Body of pancreas (tissue), 4 donors: Measurements from ENCODE around the gene PDIA4. TPM values are rescaled to one million over a fixed set of nuclear protein-coding genes. Genes with fewer than 3 reads are reported as not detected.

ENCODE experiments used
- ATAC-seq: fragments of 150-250 bp; one replicate; pipeline ENCODE4 v1.9.1; 2016
- DNase-seq, 4 donors: peaks; one replicate each; pipeline ENCODE4 v3.0.0-alpha.2; 2019
- H3K27ac ChIP-seq, 4 donors: fragments of 200-600 bp; sonication (generic); 1 replicate in 3 of 4; 2 replicates in 1 of 4; pipeline versions ENCODE4 v1.5.1 to v1.6.1; 2016 to 2019; ENCODE audit warnings: mild to moderate bottlenecking in 1 of 4, mixed read lengths in 1 of 4, moderate library complexity in 1 of 4
- H3K27me3 ChIP-seq, 2 donors: fragments of 200-600 bp; sonication (generic); one replicate each; pipeline ENCODE4 v1.6.0; 2016; ENCODE audit warnings: mild to moderate bottlenecking in 1 of 2
- H3K36me3 ChIP-seq, 2 donors: fragments of 200-600 bp; sonication (generic); replicated peaks in 1 of 2; 2 replicates each; pipeline ENCODE4 v1.5.1; 2016; ENCODE audit warnings: low read depth in 2 of 2; ENCODE audit not compliant: insufficient read depth in 1 of 2
- H3K4me1 ChIP-seq: fragments of 200-600 bp; sonication (generic); one replicate; pipeline ENCODE4 v1.6.0; 2016
- H3K4me3 ChIP-seq, 2 donors: fragments of 200-600 bp; sonication (generic); 1 replicate in 1 of 2; 2 replicates in 1 of 2; pipeline ENCODE4 v1.5.1; 2016 to 2019
- H3K9me3 ChIP-seq, 3 donors: fragments of 200-600 bp; sonication (generic); 1 replicate in 2 of 3; 2 replicates in 1 of 3; pipeline ENCODE4 v1.5.1; 2016
- POLR2A ChIP-seq, 3 donors: fragments of 450-650 bp; IDR thresholded peaks; one replicate each; pipeline ENCODE4 v1.6.1; 2016; ENCODE audit warnings: antibody characterized with exemption in 3 of 3, mild to moderate bottlenecking in 2 of 3
- WGBS, 2 donors: methylation state at CpG; one replicate each; pipeline ENCODE4 v1.1.5; 2017; 5-methylcytosine and 5-hydroxymethylcytosine counted together
- intact Hi-C: fragments of 100-400 bp; cut with DNase I; formaldehyde crosslinking; loops from one replicate; pipeline ENCODE4 v1.15.1; 2023
- total RNA-seq, 2 donors: library from RNA; depleted of rRNA; stranded (reverse); fragments of >200 nt; gene quantifications; one replicate each; pipeline ENCODE4 v1.1.0, GENCODE V29; 2016
- TF ChIP-seq, protein P1 (sequence below), 7 experiments: fragments of 450-650 bp in 4 of 7; fragments of 200-600 bp in 3 of 7; sonication (generic) in 3 of 7; IDR thresholded peaks; one replicate each; pipeline ENCODE4 v1.5.1; 2016 to 2019; ENCODE audit warnings: antibody characterized with exemption in 7 of 7

Gene PDIA4
- total RNA-seq, 2 donors from 2014 or later = 80.4 to 140 TPM

GRCh38 chr7:149071641-149072437, 43.5 kb upstream of the PDIA4 start:
- H3K27me3 ChIP-seq = no peaks in the 10 kb centered on the region
- no peak for ATAC-seq
- H3K9me3 ChIP-seq = no peaks in the 10 kb centered on the region
- no peak overlapping the region for H3K27ac ChIP-seq
- WGBS, 2 donors = 88 to 92% methylated on average over 19 to 46 of the region's 46 CpGs
- DNase-seq = no peak
- no peaks in the 10 kb centered on the region for H3K4me1 ChIP-seq
- H3K4me3 ChIP-seq = no peak overlapping the region
- TF ChIP-seq POLR2A (IDR thresholded peaks at IDR 0.05) = no peak
- TF ChIP-seq, protein P1, sequence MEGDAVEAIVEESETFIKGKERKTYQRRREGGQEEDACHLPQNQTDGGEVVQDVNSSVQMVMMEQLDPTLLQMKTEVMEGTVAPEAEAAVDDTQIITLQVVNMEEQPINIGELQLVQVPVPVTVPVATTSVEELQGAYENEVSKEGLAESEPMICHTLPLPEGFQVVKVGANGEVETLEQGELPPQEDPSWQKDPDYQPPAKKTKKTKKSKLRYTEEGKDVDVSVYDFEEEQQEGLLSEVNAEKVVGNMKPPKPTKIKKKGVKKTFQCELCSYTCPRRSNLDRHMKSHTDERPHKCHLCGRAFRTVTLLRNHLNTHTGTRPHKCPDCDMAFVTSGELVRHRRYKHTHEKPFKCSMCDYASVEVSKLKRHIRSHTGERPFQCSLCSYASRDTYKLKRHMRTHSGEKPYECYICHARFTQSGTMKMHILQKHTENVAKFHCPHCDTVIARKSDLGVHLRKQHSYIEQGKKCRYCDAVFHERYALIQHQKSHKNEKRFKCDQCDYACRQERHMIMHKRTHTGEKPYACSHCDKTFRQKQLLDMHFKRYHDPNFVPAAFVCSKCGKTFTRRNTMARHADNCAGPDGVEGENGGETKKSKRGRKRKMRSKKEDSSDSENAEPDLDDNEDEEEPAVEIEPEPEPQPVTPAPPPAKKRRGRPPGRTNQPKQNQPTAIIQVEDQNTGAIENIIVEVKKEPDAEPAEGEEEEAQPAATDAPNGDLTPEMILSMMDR (IDR thresholded peaks at IDR 0.05) = no peak
- H3K36me3 ChIP-seq = peaks cover 0 to 6% of the 10 kb centered on the region in 2 donors
- intact Hi-C loops = no loop called here

DNA sequence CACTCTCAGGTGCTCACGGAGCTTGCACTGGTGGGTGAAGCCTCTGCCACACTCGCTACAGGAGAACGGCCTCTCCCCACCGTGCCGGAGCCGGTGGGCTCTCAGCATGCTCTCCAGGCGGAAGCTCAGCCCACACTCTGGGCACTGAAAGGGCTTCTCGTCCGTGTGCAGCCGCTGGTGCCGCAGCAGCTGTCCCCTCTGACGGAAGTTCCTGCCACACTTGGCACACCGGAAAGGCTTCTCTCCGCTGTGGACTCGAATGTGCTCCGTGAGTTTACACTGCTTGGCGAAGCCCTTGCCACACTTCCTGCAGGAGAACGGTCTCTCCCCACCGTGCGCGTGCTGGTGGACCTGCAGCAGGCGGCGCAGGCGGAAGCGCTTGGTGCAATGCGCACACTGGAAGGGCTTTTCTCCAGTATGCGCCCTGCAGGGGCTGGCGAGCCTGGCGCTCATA, 42.9 kb upstream of the PDIA4 start:
- H3K4me1 ChIP-seq = no peaks in the 10 kb centered on the region
- no peak overlapping the region for H3K27ac ChIP-seq
- H3K36me3 ChIP-seq = peaks cover 0 to 5% of the 10 kb centered on the region in 2 donors
- ATAC-seq (no peak), DNase-seq (no peak)
- TF ChIP-seq, protein P1 (IDR thresholded peaks at IDR 0.05) = no peak
- no peak for TF ChIP-seq POLR2A (IDR thresholded peaks at IDR 0.05)
- intact Hi-C loops = no loop called here
- no peaks in the 10 kb centered on the region for H3K27me3 ChIP-seq
- H3K4me3 ChIP-seq = no peak overlapping the region
- H3K9me3 ChIP-seq = no peaks in the 10 kb centered on the region
- WGBS, 2 donors = 95 to 96% methylated on average over 7 to 23 of the region's 29 CpGs

DNA sequence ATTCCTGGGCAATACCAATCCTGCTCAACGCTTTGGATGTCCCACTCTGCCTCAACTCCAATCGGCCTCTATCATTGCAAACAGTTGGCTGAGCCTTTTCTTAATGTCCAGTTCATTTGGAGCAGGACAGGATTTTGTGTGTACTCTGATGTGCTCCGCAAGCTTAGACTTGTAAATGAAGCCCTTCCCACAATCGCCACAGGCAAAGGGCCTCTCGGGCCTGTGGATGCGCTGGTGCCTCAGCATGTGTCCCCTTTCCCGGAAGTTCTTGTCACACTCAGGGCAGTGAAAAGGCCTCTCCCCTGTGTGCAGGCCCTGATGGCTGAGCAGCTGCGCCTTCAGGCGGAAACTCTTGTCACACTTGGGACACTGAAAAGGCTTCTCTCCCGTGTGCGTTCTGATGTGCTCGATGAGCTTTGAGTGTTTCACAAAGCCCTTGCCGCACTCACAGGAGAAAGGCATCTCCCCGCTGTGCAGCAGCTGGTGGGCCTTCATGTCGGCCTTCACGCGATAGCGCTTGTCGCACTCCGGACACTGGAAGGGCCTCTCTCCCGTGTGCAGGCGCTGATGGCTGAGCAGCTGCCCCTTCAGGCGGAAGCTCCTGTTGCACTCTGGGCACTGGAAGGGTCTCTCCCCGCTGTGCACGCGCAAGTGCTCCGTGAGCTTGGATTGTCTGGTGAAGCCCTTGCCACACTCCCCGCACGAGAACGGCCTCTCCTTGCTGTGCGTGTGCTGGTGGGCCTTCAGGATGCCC, 42.2 kb upstream of the PDIA4 start:
- Histone ChIP-seq H3K4me3 (no peak overlapping the region), H3K9me3 (no peaks in the 10 kb centered on the region), H3K27me3 (no peaks in the 10 kb centered on the region), H3K36me3 (peaks cover 0 to 5% of the 10 kb centered on the region in 2 donors), H3K4me1 (peaks cover 4% of the 10 kb centered on the region), H3K27ac (no peak overlapping the region)
- intact Hi-C loops = no loop called here
- DNase-seq = no peak
- TF ChIP-seq, protein P1 (IDR thresholded peaks at IDR 0.05) = no peak
- TF ChIP-seq POLR2A (IDR thresholded peaks at IDR 0.05) = no peak
- ATAC-seq = no peak
- 81 to 92% methylated on average over 10 to 28 of the region's 31 CpGs for WGBS, 2 donors

GRCh38 chr7:149067869-149068268, 39.6 kb upstream of the PDIA4 start:
- Histone ChIP-seq H3K36me3 (peaks cover 0 to 5% of the 10 kb centered on the region in 2 donors), H3K4me3 (no peak overlapping the region), H3K4me1 (peaks cover 10% of the 10 kb centered on the region), H3K27ac (no peak overlapping the region), H3K9me3 (no peaks in the 10 kb centered on the region), H3K27me3 (no peaks in the 10 kb centered on the region)
- DNase-seq (no peak), ATAC-seq (no peak)
- TF ChIP-seq POLR2A (IDR thresholded peaks at IDR 0.05) = no peak
- TF ChIP-seq, protein P1 (IDR thresholded peaks at IDR 0.05) = peak in 1 of 7 experiments; percentile 3
- WGBS, 2 donors = 66 to 83% methylated on average over 4 of the region's 4 CpGs
- intact Hi-C loops = no loop called here
